Suprapubic skin (tissue), 4 donors: Measurements from ENCODE around the gene CADM2. TPM values are rescaled to one million over a fixed set of nuclear protein-coding genes. Genes with fewer than 3 reads are reported as not detected.

ENCODE experiments used
- DNase-seq, 2 donors: peaks; one replicate each; pipeline ENCODE4 v3.0.0-alpha.2; 2019; ENCODE audit warnings: low spot score in 2 of 2
- H3K27ac ChIP-seq: fragments of 200-600 bp; sonication (generic); one replicate; pipeline ENCODE4 v1.5.1; 2019
- H3K27me3 ChIP-seq: fragments of 200-600 bp; sonication (generic); one replicate; pipeline ENCODE4 v1.5.1; 2019
- H3K36me3 ChIP-seq: fragments of 200-600 bp; sonication (generic); one replicate; pipeline ENCODE4 v1.5.1; 2019
- H3K4me1 ChIP-seq: fragments of 200-600 bp; sonication (generic); one replicate; pipeline ENCODE4 v1.5.1; 2019
- H3K4me3 ChIP-seq: fragments of 200-600 bp; sonication (generic); one replicate; pipeline ENCODE4 v1.5.1; 2019; ENCODE audit warnings: mild to moderate bottlenecking
- H3K9me3 ChIP-seq: fragments of 200-600 bp; sonication (generic); one replicate; pipeline ENCODE4 v1.5.1; 2019
- EP300 ChIP-seq: sonication (generic); formaldehyde crosslinking; IDR thresholded peaks from one replicate; pipeline ENCODE4 v1.6.1; 2017; ENCODE audit warnings: antibody characterized with exemption
- POLR2A ChIP-seq, 2 donors: fragments of 450-650 bp; IDR thresholded peaks; one replicate each; pipeline ENCODE4 v1.6.1; 2017; ENCODE audit warnings: antibody characterized with exemption in 2 of 2, mild to moderate bottlenecking in 2 of 2, moderate library complexity in 2 of 2
- POLR2AphosphoS5 ChIP-seq, 3 donors: sonication (generic); formaldehyde crosslinking; IDR thresholded peaks; one replicate each; pipeline ENCODE4 v1.6.1; 2017; ENCODE audit warnings: antibody characterized with exemption in 3 of 3
- WGBS: methylation state at CpG from one replicate; pipeline ENCODE4 v1.1.5; 2018; 5-methylcytosine and 5-hydroxymethylcytosine counted together
- total RNA-seq, 4 donors: library from RNA; depleted of rRNA; stranded (reverse); fragments of >200 nt; gene quantifications; one replicate each; pipeline ENCODE4 v1.1.0, GENCODE V29; 2016
- TF ChIP-seq, protein P1 (sequence below), 2 donors: fragments of 200-600 bp in 1 of 2; fragments of 450-650 bp in 1 of 2; sonication (generic) in 1 of 2; IDR thresholded peaks; one replicate each; pipeline ENCODE4 v1.5.1; 2016 to 2019; ENCODE audit warnings: antibody characterized with exemption in 2 of 2, mild to moderate bottlenecking in 1 of 2, moderate library complexity in 1 of 2

CADM2 gene
- total RNA-seq, 4 donors from 2014 or later, result 0.68 to 2.8 (median 1.4) TPM

DNA sequence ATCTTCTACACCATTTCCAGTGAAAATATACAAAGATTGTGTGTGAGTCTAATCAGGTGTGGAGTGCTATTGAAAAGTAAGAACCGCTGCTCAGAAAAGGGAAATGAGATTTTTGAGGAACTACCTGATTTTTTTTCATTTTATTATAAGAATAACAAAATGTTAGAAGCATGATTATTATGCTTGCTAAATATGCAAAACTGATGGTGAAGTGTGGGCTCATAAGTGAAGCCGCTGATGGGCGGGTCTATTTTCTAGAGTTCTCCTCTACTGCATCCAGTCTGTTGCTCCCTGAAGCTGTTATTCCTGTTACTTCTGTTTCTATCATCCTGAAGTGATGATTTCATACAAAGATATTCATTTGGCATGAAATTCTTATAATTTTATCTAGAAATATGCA is 612.0 kb downstream of the CADM2 start:
- DNase-seq, result no peak
- H3K4me1 ChIP-seq, result no peaks in the 10 kb centered on the region
- H3K4me3 ChIP-seq, result no peak overlapping the region
- no peaks in the 10 kb centered on the region for H3K36me3 ChIP-seq
- TF ChIP-seq POLR2A (IDR thresholded peaks at IDR 0.05) (no peak), POLR2AphosphoS5 (IDR thresholded peaks at IDR 0.05) (no peak)
- WGBS, result 86% methylated on average over 3 of the region's 3 CpGs
- H3K9me3 ChIP-seq, result no peaks in the 10 kb centered on the region
- no peaks in the 10 kb centered on the region for H3K27me3 ChIP-seq
- H3K27ac ChIP-seq, result no peak overlapping the region

DNA sequence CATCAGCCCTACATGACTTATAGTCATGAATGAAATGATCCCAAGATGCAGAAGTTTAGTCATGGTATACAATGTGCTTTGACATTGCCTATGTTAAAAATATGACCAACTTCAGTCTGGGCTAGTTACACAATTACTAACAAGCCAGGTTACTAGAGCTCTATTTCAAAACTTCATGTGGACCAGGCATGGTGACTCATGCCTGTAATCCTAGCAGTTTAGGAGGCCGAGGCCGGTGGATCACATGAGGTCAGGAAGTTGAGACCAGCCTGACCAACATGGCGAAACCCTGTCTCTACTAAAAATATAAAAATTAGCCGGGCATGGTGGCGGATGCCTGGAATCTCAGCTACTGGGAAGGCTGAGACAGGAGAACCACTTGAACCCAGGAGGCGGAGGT is 613.0 kb downstream of the CADM2 start:
- TF ChIP-seq EP300 (no peak), POLR2A (IDR thresholded peaks at IDR 0.05) (no peak), POLR2AphosphoS5 (IDR thresholded peaks at IDR 0.05) (no peak)
- TF ChIP-seq, protein P1, sequence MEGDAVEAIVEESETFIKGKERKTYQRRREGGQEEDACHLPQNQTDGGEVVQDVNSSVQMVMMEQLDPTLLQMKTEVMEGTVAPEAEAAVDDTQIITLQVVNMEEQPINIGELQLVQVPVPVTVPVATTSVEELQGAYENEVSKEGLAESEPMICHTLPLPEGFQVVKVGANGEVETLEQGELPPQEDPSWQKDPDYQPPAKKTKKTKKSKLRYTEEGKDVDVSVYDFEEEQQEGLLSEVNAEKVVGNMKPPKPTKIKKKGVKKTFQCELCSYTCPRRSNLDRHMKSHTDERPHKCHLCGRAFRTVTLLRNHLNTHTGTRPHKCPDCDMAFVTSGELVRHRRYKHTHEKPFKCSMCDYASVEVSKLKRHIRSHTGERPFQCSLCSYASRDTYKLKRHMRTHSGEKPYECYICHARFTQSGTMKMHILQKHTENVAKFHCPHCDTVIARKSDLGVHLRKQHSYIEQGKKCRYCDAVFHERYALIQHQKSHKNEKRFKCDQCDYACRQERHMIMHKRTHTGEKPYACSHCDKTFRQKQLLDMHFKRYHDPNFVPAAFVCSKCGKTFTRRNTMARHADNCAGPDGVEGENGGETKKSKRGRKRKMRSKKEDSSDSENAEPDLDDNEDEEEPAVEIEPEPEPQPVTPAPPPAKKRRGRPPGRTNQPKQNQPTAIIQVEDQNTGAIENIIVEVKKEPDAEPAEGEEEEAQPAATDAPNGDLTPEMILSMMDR (IDR thresholded peaks at IDR 0.05), result no peak
- no peaks in the 10 kb centered on the region for H3K36me3 ChIP-seq
- H3K4me1 ChIP-seq, result no peaks in the 10 kb centered on the region
- 91% methylated on average over 6 of the region's 6 CpGs for WGBS
- no peak for DNase-seq
- H3K27ac ChIP-seq, result no peak overlapping the region
- no peaks in the 10 kb centered on the region for H3K9me3 ChIP-seq
- H3K27me3 ChIP-seq, result no peaks in the 10 kb centered on the region
- H3K4me3 ChIP-seq, result no peak overlapping the region

DNA sequence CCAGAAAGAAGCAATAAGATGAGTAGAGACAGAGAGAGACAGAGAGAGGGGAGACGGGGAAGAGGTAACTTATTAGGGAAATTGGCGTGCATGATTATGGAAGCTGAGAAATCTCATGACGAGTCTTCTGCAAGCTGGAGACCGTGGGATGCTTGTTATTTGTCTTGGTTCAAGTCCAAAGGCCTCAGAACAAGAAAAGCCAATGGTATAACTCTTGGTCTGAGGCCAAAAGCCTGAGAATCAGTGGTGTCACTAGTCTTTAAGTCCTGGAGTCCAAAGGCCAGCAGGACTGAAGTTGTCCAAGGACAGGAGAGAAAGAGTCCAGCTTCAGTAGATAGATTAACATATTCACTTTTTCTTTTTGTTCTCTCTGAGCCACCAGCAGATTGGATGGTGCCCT is 613.6 kb downstream of the CADM2 start:
- WGBS, result 63% methylated on average over 4 of the region's 4 CpGs
- no peaks in the 10 kb centered on the region for H3K9me3 ChIP-seq
- H3K27me3 ChIP-seq, result no peaks in the 10 kb centered on the region
- TF ChIP-seq, protein P1 (IDR thresholded peaks at IDR 0.05), result no peak
- TF ChIP-seq EP300 (no peak), POLR2A (IDR thresholded peaks at IDR 0.05) (no peak), POLR2AphosphoS5 (IDR thresholded peaks at IDR 0.05) (no peak)
- H3K4me1 ChIP-seq, result no peaks in the 10 kb centered on the region
- no peak overlapping the region for H3K27ac ChIP-seq
- H3K4me3 ChIP-seq, result no peak overlapping the region
- no peaks in the 10 kb centered on the region for H3K36me3 ChIP-seq
- no peak for DNase-seq

DNA sequence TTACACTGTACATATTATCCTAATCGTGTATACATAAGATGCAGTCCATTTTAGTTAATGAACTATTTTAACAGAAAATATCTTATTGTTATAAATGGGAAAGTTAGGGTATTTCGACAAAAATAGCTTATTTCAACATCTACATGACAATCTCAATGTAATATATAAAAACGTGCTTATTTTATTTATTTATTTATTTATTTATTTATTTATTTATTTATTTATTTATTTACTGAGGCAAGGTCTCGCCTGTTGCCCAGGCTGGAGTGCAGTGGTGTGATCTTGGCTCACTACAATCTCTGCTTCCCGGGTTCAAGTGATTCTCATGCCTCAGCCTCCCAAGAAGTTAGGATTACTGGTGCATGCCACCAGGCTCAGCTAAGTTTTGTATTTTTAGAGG is 614.2 kb downstream of the CADM2 start:
- TF ChIP-seq EP300, result no peak
- TF ChIP-seq POLR2A (IDR thresholded peaks at IDR 0.05), result no peak
- no peak for TF ChIP-seq POLR2AphosphoS5 (IDR thresholded peaks at IDR 0.05)
- TF ChIP-seq, protein P1 (IDR thresholded peaks at IDR 0.05), result no peak
- WGBS, result 83% methylated on average over 5 of the region's 5 CpGs
- no peaks in the 10 kb centered on the region for H3K36me3 ChIP-seq

DNA sequence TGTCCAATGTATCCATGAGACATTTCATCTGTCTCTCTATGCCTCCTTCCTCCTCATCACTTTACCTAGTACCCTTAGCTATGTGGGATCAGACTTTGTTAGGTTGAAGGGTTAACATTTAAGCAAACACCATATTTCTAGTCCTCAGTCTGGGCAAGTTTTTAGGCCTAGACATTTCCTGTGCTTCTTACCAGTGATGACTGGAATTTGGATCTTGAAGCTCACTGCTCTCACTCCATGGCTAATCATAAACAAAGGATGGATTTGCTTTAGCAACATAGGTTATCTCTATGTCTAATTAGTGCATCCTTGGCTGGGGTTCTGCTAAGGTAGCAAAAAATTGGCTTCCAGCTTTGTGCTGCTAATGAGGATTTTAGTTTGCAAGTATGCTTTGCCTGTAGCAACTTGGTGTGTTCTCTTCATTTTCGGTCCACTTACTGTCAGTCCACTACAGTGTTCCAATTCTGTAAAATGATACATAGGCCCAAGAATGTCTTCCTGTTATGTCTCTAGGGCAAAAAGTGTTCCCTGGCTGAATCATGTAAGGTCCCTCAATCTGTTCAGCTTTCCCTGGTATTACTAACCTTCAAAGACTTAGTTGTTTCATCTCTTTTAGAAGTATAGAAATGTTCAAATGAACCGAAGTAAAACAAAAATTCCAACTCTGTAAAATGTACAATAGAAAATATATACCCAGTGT is 615.4 kb downstream of the CADM2 start:
- TF ChIP-seq, protein P1 (IDR thresholded peaks at IDR 0.05), result no peak
- TF ChIP-seq POLR2AphosphoS5 (IDR thresholded peaks at IDR 0.05) (no peak), EP300 (no peak), POLR2A (IDR thresholded peaks at IDR 0.05) (no peak)
- H3K9me3 ChIP-seq, result no peaks in the 10 kb centered on the region
- WGBS, result 58% methylated on average over 2 of the region's 2 CpGs
- no peak overlapping the region for H3K27ac ChIP-seq
- no peaks in the 10 kb centered on the region for H3K36me3 ChIP-seq
- no peaks in the 10 kb centered on the region for H3K27me3 ChIP-seq
- no peaks in the 10 kb centered on the region for H3K4me1 ChIP-seq
- no peak overlapping the region for H3K4me3 ChIP-seq
- no peak for DNase-seq

More for the DNA sequence above, 614.2 kb downstream of the CADM2 start:
- no peak for DNase-seq
- H3K27ac ChIP-seq, result no peak overlapping the region
- no peaks in the 10 kb centered on the region for H3K9me3 ChIP-seq
- no peaks in the 10 kb centered on the region for H3K4me1 ChIP-seq
- no peaks in the 10 kb centered on the region for H3K27me3 ChIP-seq
- H3K4me3 ChIP-seq, result no peak overlapping the region
